Measurements from ENCODE around the gene CSGALNACT2. TPM values are rescaled to one million over a fixed set of nuclear protein-coding genes. Genes with fewer than 3 reads are reported as not detected.
"Not testable (repeated sequence)": the region's sequence is repeated elsewhere in the genome, so short reads cannot be mapped to it uniquely, and the experiment has no call there.

The CSGALNACT2 gene
- total RNA-seq, 1 experiment from 2014 or later: 9.2 TPM

DNA sequence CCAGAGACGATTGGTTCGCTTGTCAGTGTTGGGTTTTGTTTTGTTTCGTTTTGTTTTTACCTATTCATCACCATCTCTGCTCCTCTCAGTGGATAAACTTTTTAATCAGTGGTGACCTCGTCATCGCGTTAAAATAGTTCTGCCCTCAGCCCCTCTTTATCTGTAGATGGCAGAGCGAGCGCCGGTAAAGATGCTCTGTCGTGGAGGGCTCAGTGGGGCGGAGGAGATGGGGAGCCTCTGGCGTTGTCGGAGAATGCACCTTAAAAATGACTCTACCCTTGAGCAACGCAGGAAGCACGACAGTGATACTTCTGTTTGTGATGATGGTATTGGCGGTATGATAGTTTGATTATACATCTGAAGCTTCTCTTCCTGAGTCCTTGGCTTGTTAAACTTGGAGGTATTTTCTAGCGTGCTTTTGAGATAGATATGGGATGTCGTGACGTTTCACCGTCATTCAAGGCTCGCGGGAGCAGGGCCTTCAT is 554 bp downstream of the CSGALNACT2 start:
- H3K27me3 ChIP-seq (ENCODE audit: low read length): no peaks in the 10 kb centered on the region
- peaks cover 50% of the 10 kb centered on the region for H3K79me2 ChIP-seq (ENCODE audit: low read length)
- H3K36me3 ChIP-seq (ENCODE audit: insufficient read depth, low read length): no peaks in the 10 kb centered on the region
- H4K20me1 ChIP-seq (ENCODE audit: insufficient read depth, low read depth, low read length): no peaks in the 10 kb centered on the region; the same call in 1 of the 2 replicates
- peak overlapping the region; percentile 85 for H3K4me2 ChIP-seq (ENCODE audit: low read depth, low read length, poor library complexity, severe bottlenecking)
- H3K27ac ChIP-seq (ENCODE audit: low read length): peak overlapping the region; percentile 73
- H3K4me1 ChIP-seq (ENCODE audit: low read length): peaks cover 37% of the 10 kb centered on the region
- no peaks in the 10 kb centered on the region for H3K9me2 ChIP-seq (replicated peaks; ENCODE audit: insufficient read depth, low read length)
- H3K4me3 ChIP-seq (ENCODE audit: low read length): peak overlapping the region; percentile 96
- DNase-seq: peak; percentile 81
- peak overlapping the region; percentile 86; the same call in 1 of the 2 replicates for H2AFZ ChIP-seq (ENCODE audit: low read length)
- no peaks in the 10 kb centered on the region for H3K9me3 ChIP-seq (ENCODE audit: low read length)
- H3K9ac ChIP-seq (ENCODE audit: low read length): peak overlapping the region; percentile 95

DNA sequence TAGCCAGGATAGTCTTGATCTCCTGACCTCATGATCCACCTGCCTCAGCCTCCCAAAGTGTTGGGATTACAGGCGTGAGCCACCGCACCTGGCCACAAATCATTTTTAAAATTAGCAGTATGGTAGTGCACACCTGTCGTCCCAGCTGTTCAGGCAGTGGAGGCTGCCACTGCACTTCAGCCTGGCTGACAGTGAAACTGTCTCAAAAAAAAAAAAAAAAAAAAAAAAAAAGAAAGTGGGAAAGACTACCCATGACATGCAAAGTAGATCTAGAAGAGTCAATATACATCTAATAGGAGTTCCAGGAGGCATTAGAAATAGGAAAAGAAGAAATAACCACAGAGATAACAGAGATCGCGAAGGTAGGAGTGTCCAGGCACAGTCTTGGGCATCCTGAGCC is 3.2 kb downstream of the CSGALNACT2 start:
- Histone ChIP-seq H3K79me2 (ENCODE audit: low read length) (peaks cover 75% of the 10 kb centered on the region), H3K4me1 (ENCODE audit: low read length) (peaks cover 42% of the 10 kb centered on the region), H3K36me3 (ENCODE audit: insufficient read depth, low read length) (no peaks in the 10 kb centered on the region)

DNA sequence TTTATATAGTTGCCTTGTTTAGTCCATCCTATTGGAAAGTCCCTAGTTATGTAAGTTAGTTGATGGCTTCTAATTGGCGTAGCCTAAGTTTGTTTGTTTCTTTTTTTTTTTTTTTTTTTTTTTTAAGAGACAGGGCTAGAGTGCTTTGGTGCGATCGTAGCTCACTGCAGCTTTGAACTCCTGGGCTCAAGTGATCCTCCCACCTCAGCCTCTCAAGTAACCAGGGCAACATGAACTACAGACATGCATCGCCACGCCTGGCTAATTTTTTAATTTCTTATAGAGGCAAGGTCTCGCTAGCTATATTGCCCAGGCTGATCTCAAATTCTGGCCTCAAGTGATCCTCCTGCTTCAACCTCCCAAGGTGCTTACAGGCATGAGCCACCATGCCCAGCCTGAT is 7.1 kb downstream of the CSGALNACT2 start:
- no peak overlapping the region for H3K9ac ChIP-seq (ENCODE audit: low read length)
- H3K27ac ChIP-seq (ENCODE audit: low read length): no peak overlapping the region
- H3K9me3 ChIP-seq (ENCODE audit: low read length): no peaks in the 10 kb centered on the region; the same call in 1 of the 2 replicates
- no peak overlapping the region for H2AFZ ChIP-seq (ENCODE audit: low read length)
- H3K27me3 ChIP-seq (ENCODE audit: low read length): no peaks in the 10 kb centered on the region
- no peak overlapping the region for H3K4me2 ChIP-seq (ENCODE audit: low read depth, low read length, poor library complexity, severe bottlenecking)
- peaks cover 20% of the 10 kb centered on the region for H3K4me1 ChIP-seq (ENCODE audit: low read length)
- H4K20me1 ChIP-seq (ENCODE audit: insufficient read depth, low read depth, low read length): no peaks in the 10 kb centered on the region
- peaks cover 93% of the 10 kb centered on the region for H3K79me2 ChIP-seq (ENCODE audit: low read length)
- H3K4me3 ChIP-seq (ENCODE audit: low read length): no peak overlapping the region
- no peaks in the 10 kb centered on the region for H3K9me2 ChIP-seq (replicated peaks; ENCODE audit: insufficient read depth, low read length)
- H3K36me3 ChIP-seq (ENCODE audit: insufficient read depth, low read length): no peaks in the 10 kb centered on the region
- DNase-seq: no peak

More for the DNA sequence above, 3.2 kb downstream of the CSGALNACT2 start:
- no peak overlapping the region for H2AFZ ChIP-seq (ENCODE audit: low read length)
- H3K4me3 ChIP-seq (ENCODE audit: low read length): no peak overlapping the region
- no peak overlapping the region for H3K27ac ChIP-seq (ENCODE audit: low read length)
- no peak overlapping the region for H3K4me2 ChIP-seq (ENCODE audit: low read depth, low read length, poor library complexity, severe bottlenecking)
- no peak for DNase-seq
- H3K9ac ChIP-seq (ENCODE audit: low read length): no peak overlapping the region
- H3K9me2 ChIP-seq (replicated peaks; ENCODE audit: insufficient read depth, low read length): no peaks in the 10 kb centered on the region
- H3K27me3 ChIP-seq (ENCODE audit: low read length): no peaks in the 10 kb centered on the region
- H4K20me1 ChIP-seq (ENCODE audit: insufficient read depth, low read depth, low read length): no peaks in the 10 kb centered on the region; the same call in 1 of the 2 replicates
- H3K9me3 ChIP-seq (ENCODE audit: low read length): no peaks in the 10 kb centered on the region

DNA sequence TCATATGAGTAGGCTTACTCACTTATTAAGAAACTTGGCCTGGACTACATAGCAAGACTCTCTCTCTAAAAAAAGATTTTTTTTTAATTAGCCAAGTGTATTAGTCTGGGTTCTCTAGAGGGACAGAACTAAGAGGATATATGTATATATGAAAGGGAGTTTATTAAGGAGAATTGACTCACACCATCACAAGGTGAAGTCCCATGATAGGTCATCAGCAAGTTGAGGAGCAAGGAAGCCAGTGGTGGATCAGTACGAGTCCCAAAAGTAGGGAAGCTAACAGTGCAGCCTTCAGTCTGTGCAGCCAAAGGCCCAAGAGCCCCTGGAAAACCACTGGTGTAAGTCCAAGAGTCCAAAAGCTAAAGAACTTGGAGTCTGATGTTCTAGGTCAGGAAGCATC is 7.7 kb downstream of the CSGALNACT2 start:
- Histone ChIP-seq H3K79me2 (ENCODE audit: low read length) (peaks cover 93% of the 10 kb centered on the region), H3K4me1 (ENCODE audit: low read length) (peaks cover 13% of the 10 kb centered on the region)
- not testable (repeated sequence) for H3K27me3 ChIP-seq (ENCODE audit: low read length); H3K4me2 ChIP-seq (ENCODE audit: low read depth, low read length, poor library complexity, severe bottlenecking); H3K27ac ChIP-seq (ENCODE audit: low read length); H4K20me1 ChIP-seq (ENCODE audit: insufficient read depth, low read depth, low read length); H2AFZ ChIP-seq (ENCODE audit: low read length); DNase-seq; H3K4me3 ChIP-seq (ENCODE audit: low read length); H3K9me2 ChIP-seq (replicated peaks; ENCODE audit: insufficient read depth, low read length); H3K9ac ChIP-seq (ENCODE audit: low read length); H3K9me3 ChIP-seq (ENCODE audit: low read length); H3K36me3 ChIP-seq (ENCODE audit: insufficient read depth, low read length)

- no peak overlapping the region for H3K9ac ChIP-seq (ENCODE audit: low read length)
- no peak overlapping the region for H3K4me2 ChIP-seq (ENCODE audit: low read depth, low read length, poor library complexity, severe bottlenecking)
- H3K4me1 ChIP-seq (ENCODE audit: low read length): no peaks in the 10 kb centered on the region
- no peak overlapping the region for H3K27ac ChIP-seq (ENCODE audit: low read length)
- H3K9me3 ChIP-seq (ENCODE audit: low read length): no peaks in the 10 kb centered on the region; the same call in 1 of the 2 replicates
- H3K27me3 ChIP-seq (ENCODE audit: low read length): no peaks in the 10 kb centered on the region
- no peak overlapping the region for H3K4me3 ChIP-seq (ENCODE audit: low read length)
- H3K79me2 ChIP-seq (ENCODE audit: low read length): peaks cover 98% of the 10 kb centered on the region
- no peak overlapping the region for H2AFZ ChIP-seq (ENCODE audit: low read length)
- H3K9me2 ChIP-seq (replicated peaks; ENCODE audit: insufficient read depth, low read length): no peaks in the 10 kb centered on the region
- H3K36me3 ChIP-seq (ENCODE audit: insufficient read depth, low read length): no peaks in the 10 kb centered on the region
- DNase-seq: no peak
- no peaks in the 10 kb centered on the region for H4K20me1 ChIP-seq (ENCODE audit: insufficient read depth, low read depth, low read length)
Observed at GRCh38 chr10:43151371-43151770, 13.1 kb downstream of the CSGALNACT2 start.

DNA sequence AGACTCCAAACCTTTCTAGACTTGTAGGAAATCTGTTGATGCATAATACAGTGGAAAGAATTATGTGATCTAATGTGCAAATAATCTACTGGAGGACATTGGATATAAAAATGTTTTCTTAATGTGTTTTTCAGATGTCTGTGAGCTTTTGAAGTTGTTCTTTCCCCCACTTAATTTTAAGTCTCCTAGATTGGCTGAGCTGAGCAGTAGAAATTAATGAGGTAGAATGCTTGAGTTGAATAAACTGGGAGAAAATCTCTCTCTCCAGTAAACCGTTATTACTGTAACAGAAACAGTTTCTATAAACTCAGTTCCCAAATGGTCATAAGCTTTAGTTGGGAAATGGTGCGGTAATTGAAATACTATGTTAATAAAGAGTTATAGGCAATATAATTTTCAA is 15.7 kb downstream of the CSGALNACT2 start:
- Histone ChIP-seq H3K9me2 (replicated peaks; ENCODE audit: insufficient read depth, low read length) (no peaks in the 10 kb centered on the region), H4K20me1 (ENCODE audit: insufficient read depth, low read depth, low read length) (no peaks in the 10 kb centered on the region), H2AFZ (ENCODE audit: low read length) (no peak overlapping the region), H3K79me2 (ENCODE audit: low read length) (peaks cover 96% of the 10 kb centered on the region), H3K4me2 (ENCODE audit: low read depth, low read length, poor library complexity, severe bottlenecking) (no peak overlapping the region), H3K36me3 (ENCODE audit: insufficient read depth, low read length) (no peaks in the 10 kb centered on the region), H3K4me3 (ENCODE audit: low read length) (no peak overlapping the region), H3K9me3 (ENCODE audit: low read length) (no peaks in the 10 kb centered on the region), H3K27me3 (ENCODE audit: low read length) (no peaks in the 10 kb centered on the region), H3K27ac (ENCODE audit: low read length) (no peak overlapping the region), H3K9ac (ENCODE audit: low read length) (no peak overlapping the region), H3K4me1 (ENCODE audit: low read length) (no peaks in the 10 kb centered on the region)
- no peak for DNase-seq

- Histone ChIP-seq H3K4me1 (ENCODE audit: low read length) (peaks cover 1% of the 10 kb centered on the region; the same call in 1 of the 2 replicates), H3K27ac (ENCODE audit: low read length) (no peak overlapping the region), H3K79me2 (ENCODE audit: low read length) (peaks cover 96% of the 10 kb centered on the region), H3K9ac (ENCODE audit: low read length) (no peak overlapping the region), H3K9me2 (replicated peaks; ENCODE audit: insufficient read depth, low read length) (no peaks in the 10 kb centered on the region), H4K20me1 (ENCODE audit: insufficient read depth, low read depth, low read length) (no peaks in the 10 kb centered on the region), H3K9me3 (ENCODE audit: low read length) (no peaks in the 10 kb centered on the region), H3K4me2 (ENCODE audit: low read depth, low read length, poor library complexity, severe bottlenecking) (no peak overlapping the region), H3K27me3 (ENCODE audit: low read length) (no peaks in the 10 kb centered on the region), H3K36me3 (ENCODE audit: insufficient read depth, low read length) (no peaks in the 10 kb centered on the region), H2AFZ (ENCODE audit: low read length) (no peak overlapping the region), H3K4me3 (ENCODE audit: low read length) (no peak overlapping the region)
- no peak for DNase-seq
Observed at GRCh38 chr10:43155221-43155620, 17.0 kb downstream of the CSGALNACT2 start.

- no peaks in the 10 kb centered on the region for H3K9me2 ChIP-seq (replicated peaks; ENCODE audit: insufficient read depth, low read length)
Observed at GRCh38 chr10:43155741-43156140, 17.5 kb downstream of the CSGALNACT2 start.

More at GRCh38 chr10:43155741-43156140, 17.5 kb downstream of the CSGALNACT2 start:
- no peaks in the 10 kb centered on the region for H4K20me1 ChIP-seq (ENCODE audit: insufficient read depth, low read depth, low read length)
- H3K9me3 ChIP-seq (ENCODE audit: low read length): no peaks in the 10 kb centered on the region
- H3K36me3 ChIP-seq (ENCODE audit: insufficient read depth, low read length): no peaks in the 10 kb centered on the region
- H3K4me2 ChIP-seq (ENCODE audit: low read depth, low read length, poor library complexity, severe bottlenecking): no peak overlapping the region
- no peaks in the 10 kb centered on the region for H3K27me3 ChIP-seq (ENCODE audit: low read length)
- H3K27ac ChIP-seq (ENCODE audit: low read length): no peak overlapping the region
- H3K9ac ChIP-seq (ENCODE audit: low read length): no peak overlapping the region
- DNase-seq: no peak
- H3K4me3 ChIP-seq (ENCODE audit: low read length): no peak overlapping the region
- peaks cover 95% of the 10 kb centered on the region for H3K79me2 ChIP-seq (ENCODE audit: low read length)
- no peak overlapping the region for H2AFZ ChIP-seq (ENCODE audit: low read length)
- peaks cover 4% of the 10 kb centered on the region; the same call in 1 of the 2 replicates for H3K4me1 ChIP-seq (ENCODE audit: low read length)

All from Karpas-422 (cell line).